ENCODE data around the gene B4GALNT4.

GRCh38 chr11:346529-346928, 22.8 kb upstream of the B4GALNT4 start:
- TF ChIP-seq CTCF (IDR thresholded peaks at IDR 0.05 in 4 of 5, conservative IDR thresholded peaks at IDR 0.05 in 1 of 5) (no peak), POLR2A (IDR thresholded peaks at IDR 0.05) (no peak)

Measured in gastrocnemius medialis (tissue), 4 donors.